Subcutaneous abdominal adipose tissue (tissue), 5 donors: ENCODE results near the gene AKAP8.

ENCODE experiments used
- H3K27ac ChIP-seq: one replicate; pipeline ENCODE4 v1.7.0; 2013; ENCODE audit warnings: low read depth, mild to moderate bottlenecking, inconsistent platforms, low read length, moderate library complexity
- H3K27me3 ChIP-seq, 5 donors: one replicate each; pipeline ENCODE4 v1.7.0; 2013; ENCODE audit warnings: low read length in 5 of 5, inconsistent platforms in 1 of 5; ENCODE audit not compliant: control insufficient read depth in 5 of 5, insufficient read depth in 4 of 5
- H3K36me3 ChIP-seq, 5 donors: one replicate each; pipeline ENCODE4 v1.7.0; 2013; ENCODE audit warnings: low read length in 5 of 5; ENCODE audit not compliant: control insufficient read depth in 5 of 5, insufficient read depth in 5 of 5
- H3K4me1 ChIP-seq, 5 donors: one replicate each; pipeline ENCODE4 v1.7.0; 2013; ENCODE audit warnings: low read length in 5 of 5, mild to moderate bottlenecking in 3 of 5, moderate library complexity in 1 of 5; ENCODE audit not compliant: control insufficient read depth in 5 of 5, insufficient read depth in 5 of 5
- H3K4me3 ChIP-seq, 5 donors: one replicate each; pipeline ENCODE4 v1.7.0; 2013; ENCODE audit warnings: low read length in 5 of 5, low read depth in 1 of 5
- H3K9ac ChIP-seq, 5 donors: one replicate each; pipeline ENCODE4 v1.7.0; 2013; ENCODE audit warnings: low read length in 5 of 5, mild to moderate bottlenecking in 4 of 5, moderate library complexity in 3 of 5
- H3K9me3 ChIP-seq, 5 donors: one replicate each; pipeline ENCODE4 v1.7.0; 2013; ENCODE audit warnings: low read length in 5 of 5; ENCODE audit not compliant: control insufficient read depth in 5 of 5
- donor health status: healthy.
- donor health status: healthy.
- donor health status: healthy.
- donor health status: healthy.
- donor health status: healthy.

AKAP8 gene

DNA sequence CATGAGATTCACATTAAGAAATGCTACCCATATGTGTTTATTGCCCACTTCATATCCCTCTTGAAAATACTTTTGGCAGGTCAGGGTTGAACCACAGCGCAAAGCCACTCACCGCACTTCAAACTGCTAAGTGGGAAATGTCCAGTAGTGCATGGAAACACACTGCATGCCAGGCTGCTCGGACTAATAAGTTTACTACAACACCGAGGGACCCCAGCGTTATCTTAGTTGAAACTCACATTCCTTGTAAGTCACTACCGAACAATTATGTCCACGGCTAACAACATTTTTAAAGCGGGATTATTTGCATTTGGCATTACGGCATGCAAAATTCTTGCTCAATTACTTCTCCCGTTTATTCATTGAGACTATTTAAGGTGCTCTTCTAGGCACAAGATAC is 51.3 kb downstream of the AKAP8 start:
- Histone ChIP-seq H3K36me3 (no peaks in the 10 kb centered on the region), H3K9ac (no peak overlapping the region), H3K4me1 (peaks cover 24 to 84% (median 81%) of the 10 kb centered on the region in 5 donors), H3K4me3 (peak overlapping the region in 1 of 5 donors; percentile 11), H3K27ac (peak overlapping the region; percentile 23), H3K27me3 (no peaks in the 10 kb centered on the region), H3K9me3 (no peaks in the 10 kb centered on the region)

DNA sequence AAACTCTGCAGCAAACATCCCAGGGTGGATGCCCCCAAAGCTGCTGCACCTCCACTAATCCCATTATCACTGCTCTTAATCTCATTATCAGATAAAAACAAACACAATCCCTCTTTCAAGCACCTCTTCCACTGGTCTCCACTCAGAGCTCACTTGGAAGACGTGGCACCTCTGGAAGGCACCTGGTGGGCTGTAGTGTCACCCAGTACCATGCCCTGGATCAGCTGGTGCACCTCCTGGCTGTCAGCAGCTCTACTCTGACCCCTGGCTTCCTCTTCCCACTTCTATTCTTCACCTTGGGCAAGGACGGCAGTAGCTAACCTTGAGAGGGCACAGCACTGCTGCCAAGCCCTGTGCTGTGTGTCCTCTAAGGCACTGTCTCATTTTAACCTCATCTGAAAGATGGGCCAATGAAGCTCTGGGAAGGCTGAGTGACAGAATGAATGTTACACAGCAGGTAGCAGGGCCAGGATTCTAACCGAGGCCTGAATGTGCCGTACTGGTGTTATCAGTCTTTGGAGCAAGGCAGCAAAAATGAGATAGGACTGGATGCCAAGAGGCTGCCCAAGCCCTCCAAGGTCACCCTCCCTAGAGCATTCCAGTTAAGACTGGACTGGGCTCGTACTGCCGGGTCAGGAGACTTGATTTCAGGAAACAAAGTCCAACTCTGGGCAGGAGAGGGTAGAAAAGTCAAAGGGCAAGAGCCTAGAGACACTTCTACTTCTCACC is 54.6 kb downstream of the AKAP8 start:
- Histone ChIP-seq H3K36me3 (no peaks in the 10 kb centered on the region), H3K4me1 (peaks cover 27 to 84% (median 83%) of the 10 kb centered on the region in 5 donors), H3K27me3 (no peaks in the 10 kb centered on the region), H3K9me3 (no peaks in the 10 kb centered on the region), H3K9ac (peak overlapping the region in 4 of 5 donors; percentile 8 to 36 (median 29)), H3K27ac (peak overlapping the region; percentile 37), H3K4me3 (no peak overlapping the region)

DNA sequence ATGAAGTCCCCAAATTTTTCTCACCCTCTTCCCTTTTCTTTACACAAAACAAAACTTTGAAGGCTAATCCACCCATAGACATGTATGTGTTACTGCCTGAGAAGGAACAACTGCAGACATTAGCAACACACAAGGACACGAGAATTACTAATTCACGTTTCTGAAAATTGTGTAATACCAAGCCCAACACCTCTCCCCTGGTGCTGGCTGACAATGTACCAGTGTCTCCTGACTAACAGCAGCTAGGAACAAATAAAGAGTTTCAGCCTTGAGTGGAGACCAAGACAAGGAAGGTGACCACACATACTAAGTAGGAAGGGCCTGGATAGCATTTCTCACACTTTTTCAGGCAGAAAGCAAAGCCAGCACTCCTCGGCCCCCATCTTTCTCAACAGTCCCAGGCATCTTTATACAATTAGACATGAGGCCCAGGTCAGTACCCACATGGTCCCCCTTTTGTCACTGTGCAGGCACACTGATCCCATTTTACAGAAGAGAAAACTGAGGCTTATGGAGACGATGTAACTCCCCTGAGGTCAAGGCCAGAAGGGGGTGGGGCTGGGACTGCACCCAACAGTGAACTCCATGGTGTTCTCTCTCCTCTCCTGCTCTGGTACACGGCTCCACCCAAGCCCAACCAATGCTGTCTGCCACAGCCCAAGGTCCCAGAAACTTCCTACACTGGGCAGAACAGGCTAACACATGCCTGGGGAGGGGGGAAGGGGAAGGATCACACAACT is 55.9 kb downstream of the AKAP8 start:
- Histone ChIP-seq H3K27ac (peak overlapping the region; percentile 69), H3K9ac (peak overlapping the region in 2 of 5 donors; percentile 21 to 41), H3K9me3 (no peaks in the 10 kb centered on the region), H3K4me1 (peaks cover 26 to 89% (median 86%) of the 10 kb centered on the region in 5 donors), H3K27me3 (no peaks in the 10 kb centered on the region), H3K4me3 (peak overlapping the region in 1 of 5 donors; percentile 22), H3K36me3 (no peaks in the 10 kb centered on the region)

DNA sequence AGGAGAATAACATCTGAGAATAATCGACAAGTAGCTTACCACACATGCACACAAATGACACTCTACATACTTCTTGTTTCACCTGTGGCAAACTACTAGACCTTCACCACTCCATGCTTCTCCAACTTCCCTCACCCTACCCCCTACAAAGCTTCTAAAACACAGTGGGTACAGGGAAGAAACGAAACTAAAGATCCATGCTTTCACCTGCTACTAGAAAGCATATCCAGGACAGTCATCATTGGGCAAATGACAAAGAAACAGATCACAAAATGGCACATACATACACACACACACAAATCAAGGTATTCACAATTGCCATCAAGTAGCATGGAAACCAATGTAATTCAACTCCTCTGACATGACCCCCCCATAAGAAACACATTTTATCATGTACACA is 57.8 kb downstream of the AKAP8 start:
- no peak overlapping the region for H3K27ac ChIP-seq
- peaks cover 25 to 90% (median 88%) of the 10 kb centered on the region in 5 donors for H3K4me1 ChIP-seq
- no peaks in the 10 kb centered on the region for H3K27me3 ChIP-seq
- no peak overlapping the region for H3K9ac ChIP-seq
- H3K9me3 ChIP-seq, result no peaks in the 10 kb centered on the region
- H3K36me3 ChIP-seq, result no peaks in the 10 kb centered on the region
- no peak overlapping the region for H3K4me3 ChIP-seq

DNA sequence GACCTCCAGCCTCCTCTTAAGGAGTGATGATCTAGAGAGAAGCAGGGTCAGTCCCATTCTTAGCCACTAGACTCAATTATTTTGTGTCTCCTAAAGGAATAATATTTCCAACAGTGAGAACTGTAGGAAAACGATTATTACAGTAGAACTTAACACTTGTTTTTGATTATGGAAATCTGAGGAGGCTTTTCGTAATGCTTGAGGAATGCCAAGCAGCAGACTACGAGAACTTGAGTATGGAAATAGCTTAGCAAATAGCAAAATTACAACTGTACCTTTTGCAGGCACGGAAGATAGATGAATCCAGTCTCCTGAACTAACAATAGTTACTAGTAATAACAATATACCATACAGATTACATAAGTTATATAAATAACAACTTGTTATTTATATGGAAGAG is 59.5 kb downstream of the AKAP8 start:
- peaks cover 25 to 87% (median 80%) of the 10 kb centered on the region in 5 donors for H3K4me1 ChIP-seq
- H3K4me3 ChIP-seq, result no peak overlapping the region
- H3K9ac ChIP-seq, result peak overlapping the region in 2 of 5 donors; percentile 10 to 18
- H3K27ac ChIP-seq, result peak overlapping the region; percentile 33
- no peaks in the 10 kb centered on the region for H3K36me3 ChIP-seq
- no peaks in the 10 kb centered on the region for H3K27me3 ChIP-seq
- H3K9me3 ChIP-seq, result no peaks in the 10 kb centered on the region

DNA sequence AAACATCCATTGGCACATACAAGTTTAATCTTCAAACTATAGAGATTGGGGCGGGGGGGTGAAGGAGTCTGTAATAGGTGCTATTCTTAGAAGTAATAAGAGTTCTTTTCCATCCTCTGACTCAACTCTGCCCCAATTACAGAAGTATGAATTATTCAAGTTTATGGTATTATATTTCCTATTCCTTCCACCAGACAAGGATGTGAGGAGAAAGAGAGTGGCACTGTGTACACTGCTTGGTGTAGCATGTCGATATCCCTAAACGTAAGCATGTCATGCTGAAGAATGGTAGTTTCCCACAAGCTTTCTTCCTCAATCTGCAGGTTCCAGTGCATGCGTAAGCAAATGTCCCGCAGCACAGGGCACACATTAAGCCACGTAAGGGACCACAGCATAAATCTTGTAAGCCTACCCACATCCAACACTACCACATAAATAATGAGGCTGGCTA is 61.3 kb downstream of the AKAP8 start:
- Histone ChIP-seq H3K36me3 (no peaks in the 10 kb centered on the region), H3K4me3 (peak overlapping the region in 1 of 5 donors; percentile 12), H3K27me3 (no peaks in the 10 kb centered on the region), H3K9me3 (no peaks in the 10 kb centered on the region), H3K9ac (no peak overlapping the region), H3K27ac (no peak overlapping the region), H3K4me1 (peaks cover 12 to 83% (median 75%) of the 10 kb centered on the region in 5 donors)

DNA sequence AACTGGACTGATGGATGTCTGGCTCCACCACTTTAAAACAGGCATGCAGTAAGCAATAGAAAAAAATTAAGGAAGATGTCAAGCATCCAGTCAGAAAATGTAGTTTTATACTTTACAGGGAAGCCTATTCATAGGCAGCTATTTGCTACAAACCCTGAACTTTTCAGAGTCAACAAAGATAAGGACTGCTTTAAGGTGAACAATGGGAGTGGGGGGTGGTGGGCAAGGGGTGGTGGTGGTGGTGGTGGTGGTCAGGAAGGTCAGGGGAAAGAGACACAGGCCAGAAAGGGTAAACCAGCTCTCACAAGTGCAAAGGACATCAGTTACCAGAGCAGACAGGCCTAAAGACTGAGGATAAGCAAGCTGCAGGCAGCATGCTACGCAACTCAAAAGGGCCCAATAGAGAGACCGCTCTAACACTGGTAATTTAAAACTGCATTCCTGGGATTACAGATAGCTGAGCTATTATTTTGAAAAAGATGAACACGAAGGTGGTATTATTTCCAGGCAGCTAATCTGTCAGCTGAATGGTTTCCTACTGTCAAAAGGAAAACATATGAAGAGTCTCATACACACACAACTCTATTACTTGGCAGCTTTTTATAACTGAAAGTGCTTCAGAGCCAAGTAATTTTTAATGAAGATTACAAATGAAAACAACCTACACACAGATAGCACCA is 62.1 kb downstream of the AKAP8 start:
- Histone ChIP-seq H3K27me3 (no peaks in the 10 kb centered on the region), H3K36me3 (no peaks in the 10 kb centered on the region), H3K4me1 (peaks cover 12 to 81% (median 73%) of the 10 kb centered on the region in 5 donors), H3K9ac (no peak overlapping the region), H3K4me3 (no peak overlapping the region), H3K9me3 (no peaks in the 10 kb centered on the region), H3K27ac (no peak overlapping the region)

DNA sequence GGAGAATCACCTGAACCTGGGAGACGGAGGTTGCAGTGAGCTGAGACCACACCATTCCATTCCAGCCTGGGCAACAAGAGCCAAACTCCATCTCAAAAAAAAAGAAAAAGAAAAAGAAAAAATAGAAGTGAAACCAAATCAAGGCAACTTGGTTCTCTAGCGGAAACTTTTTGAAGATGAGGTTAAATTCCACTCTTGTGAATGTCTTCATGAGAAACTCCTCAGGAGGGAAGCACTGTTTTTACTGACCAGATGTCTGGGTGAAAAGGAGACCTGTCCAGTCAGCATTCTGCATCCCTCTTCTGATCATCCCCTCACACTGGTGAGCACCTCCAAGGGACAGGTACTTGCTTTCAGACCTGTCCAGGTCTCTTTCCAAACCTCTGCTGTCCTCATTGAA is 63.1 kb downstream of the AKAP8 start:
- H3K27me3 ChIP-seq, result no peaks in the 10 kb centered on the region
- peaks cover 13 to 80% (median 69%) of the 10 kb centered on the region in 5 donors for H3K4me1 ChIP-seq
- no peak overlapping the region for H3K9ac ChIP-seq
- no peak overlapping the region for H3K4me3 ChIP-seq
- H3K27ac ChIP-seq, result peak overlapping the region; percentile 13
- H3K36me3 ChIP-seq, result no peaks in the 10 kb centered on the region
- H3K9me3 ChIP-seq, result no peaks in the 10 kb centered on the region

DNA sequence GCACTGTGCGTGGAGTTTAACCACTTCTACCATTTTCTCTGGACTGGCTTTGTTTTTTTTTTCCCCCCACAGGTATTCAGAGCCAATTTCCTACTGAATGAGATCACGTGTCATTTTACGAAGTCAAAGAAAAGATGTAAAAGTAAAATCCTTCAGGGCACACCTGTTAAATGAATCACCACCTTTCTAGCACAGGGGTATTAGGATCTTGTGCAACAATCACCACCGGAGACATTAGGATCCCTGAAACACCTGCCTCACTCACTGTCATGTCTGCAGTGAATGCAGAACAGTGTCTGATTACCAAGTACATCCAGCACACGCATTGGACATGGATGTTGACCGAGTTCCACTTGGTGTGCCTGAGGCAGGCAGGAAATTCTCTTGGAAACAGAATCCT is 64.5 kb downstream of the AKAP8 start:
- H3K4me3 ChIP-seq, result no peak overlapping the region
- H3K36me3 ChIP-seq, result no peaks in the 10 kb centered on the region
- no peaks in the 10 kb centered on the region for H3K27me3 ChIP-seq
- H3K9ac ChIP-seq, result no peak overlapping the region
- no peak overlapping the region for H3K27ac ChIP-seq
- H3K9me3 ChIP-seq, result no peaks in the 10 kb centered on the region
- H3K4me1 ChIP-seq, result peaks cover 11 to 70% (median 55%) of the 10 kb centered on the region in 5 donors
